OCI-LY3 (cell line): ENCODE data around the gene TUBA4A.

ENCODE experiments used
- CTCF ChIP-seq: fragments of 200-600, 300-600 bp; sonication (generic); IDR thresholded peaks from 2 replicates; pipeline ENCODE4 v1.5.1; 2014; ENCODE audit warnings: antibody characterized with exemption, low read length, low read depth
- EZH2phosphoT487 ChIP-seq: fragments of 200-600 bp; shearing (Covaris generic); IDR thresholded peaks from 2 replicates; pipeline ENCODE4 v1.6.1; 2018; ENCODE audit warnings: antibody characterized with exemption, mixed run types, low read depth

DNA sequence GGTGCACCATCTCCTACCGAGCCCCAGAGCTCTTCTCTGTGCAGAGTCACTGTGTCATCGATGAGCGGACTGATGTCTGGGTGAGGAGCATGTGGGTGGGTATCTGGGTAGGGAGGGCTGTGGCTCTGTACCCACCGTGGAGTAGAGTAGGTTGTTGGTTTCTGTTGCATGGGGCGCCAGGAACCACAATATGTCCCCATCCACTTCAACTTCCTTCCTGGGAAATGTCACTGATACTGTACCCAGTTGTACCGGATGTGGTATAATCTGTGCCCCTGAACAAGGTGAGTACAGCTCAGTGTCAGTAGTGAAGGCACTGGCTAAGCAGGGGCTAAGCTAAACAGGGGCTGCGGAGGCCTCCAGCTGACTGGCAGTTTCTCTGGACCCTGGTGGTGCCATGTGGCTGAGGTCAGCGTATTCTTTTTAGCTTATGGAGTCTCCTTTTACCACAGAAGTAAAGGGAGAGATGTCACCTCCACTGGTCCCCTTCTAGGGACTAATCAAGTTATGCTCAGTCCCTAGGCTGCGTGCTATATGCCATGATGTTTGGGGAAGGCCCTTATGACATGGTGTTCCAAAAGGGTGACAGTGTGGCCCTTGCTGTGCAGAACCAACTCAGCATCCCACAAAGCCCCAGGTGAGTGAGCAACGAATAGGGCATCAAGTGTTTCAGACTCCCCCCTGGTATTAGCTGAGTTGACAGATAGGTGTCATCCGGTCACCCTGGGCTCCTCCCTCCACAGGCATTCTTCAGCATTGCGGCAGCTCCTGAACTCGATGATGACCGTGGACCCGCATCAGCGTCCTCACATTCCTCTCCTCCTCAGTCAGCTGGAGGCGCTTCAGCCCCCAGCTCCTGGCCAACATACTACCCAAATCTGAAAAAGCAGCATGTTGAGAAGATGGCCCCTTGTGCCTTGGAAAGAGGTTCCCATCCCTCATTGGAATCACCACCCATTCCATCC, 5.8 kb downstream of the TUBA4A start:
- TF ChIP-seq CTCF: no peak
- TF ChIP-seq EZH2phosphoT487: no peak
